Mucosa of descending colon (tissue), 3 donors: ENCODE data around the gene OS9. TPM values are rescaled to one million over a fixed set of nuclear protein-coding genes. Genes with fewer than 3 reads are reported as not detected.
A peak's percentile ranks its signal among the peaks of the same experiment; 100 is the strongest.

Source experiments
- ATAC-seq: fragments of 200-7000 bp; cut with Tn5 transposase; one replicate; pipeline ENCODE4 v1.9.1; 2020; ENCODE audit warnings: mild to moderate bottlenecking, moderate library complexity
- DNase-seq, 3 donors: peaks; one replicate each; pipeline ENCODE4 v3.0.0-alpha.2; 2020
- H3K36me3 ChIP-seq: fragments of 200-600 bp; one replicate; pipeline ENCODE4 v1.8.0; 2021; ENCODE audit warnings: low read depth, mild to moderate bottlenecking
- H3K4me1 ChIP-seq: fragments of 200-600 bp; one replicate; pipeline ENCODE4 v1.8.0; 2021; ENCODE audit warnings: low read depth, mild to moderate bottlenecking
- H3K4me3 ChIP-seq: fragments of 200-600 bp; one replicate; pipeline ENCODE4 v1.8.0; 2021; ENCODE audit warnings: mild to moderate bottlenecking
- H3K9me3 ChIP-seq: fragments of 200-600 bp; one replicate; pipeline ENCODE4 v1.8.0; 2021; ENCODE audit warnings: mild to moderate bottlenecking
- CTCF ChIP-seq: fragments of 200-600 bp; IDR thresholded peaks from one replicate; pipeline ENCODE4 v1.8.0; 2022; ENCODE audit warnings: antibody characterized with exemption, mild to moderate bottlenecking
- intact Hi-C, 2 donors: fragments of 100-400 bp; cut with DNase I in 1 of 2; cut with micrococcal nuclease in 1 of 2; formaldehyde crosslinking; loops; one replicate each; pipeline versions ENCODE4 v1.11.0 to v1.11.1; 2022; cut with DNase I, micrococcal nuclease
- total RNA-seq, 3 donors: library from RNA; stranded (reverse); fragmentation: NEBNext Ultra II Directional in 2 of 3; extraction: Animal tissue kit (Norgen Biotek cat#: 25700) in 2 of 3; gene quantifications; one replicate each; pipeline versions ENCODE4 v1.2.1 to v1.2.4, GENCODE V29; 2021 to 2023
- donor health status: DM: no; HTN: no; CAD: no; lungs with moderate emphysema.
- donor health status: DM: no; HTN: no; CAD: no.
- donor health status: DM: no; HTN: yes; CAD: no.

Gene OS9
- total RNA-seq, 3 donors from 2014 or later: 230 to 282 (median 282) TPM

GRCh38 chr12:57754411-57755193 lies 60.7 kb downstream of the OS9 start, which contains the start of gene MARCHF9:
MARCHF9 (plus strand) TSS chr12:57755103; CDS start chr12:57755529, 426 bp downstream.
- Histone ChIP-seq H3K9me3 (no peaks in the 10 kb centered on the region), H3K4me1 (peaks cover 42% of the 10 kb centered on the region), H3K36me3 (no peaks in the 10 kb centered on the region), H3K4me3 (peak within 1 kb of the TSS; percentile 50)
- TF ChIP-seq CTCF: no peak
- DNase-seq (peak; percentile 90 to 93 (median 92)), ATAC-seq (peak; percentile 66)
- intact Hi-C loops: no loop called here

- Histone ChIP-seq H3K4me3 (peak overlapping the region; percentile 50), H3K36me3 (no peaks in the 10 kb centered on the region), H3K9me3 (no peaks in the 10 kb centered on the region), H3K4me1 (peaks cover 42% of the 10 kb centered on the region)
- no peak for TF ChIP-seq CTCF
- DNase-seq (no peak), ATAC-seq (no peak)
- intact Hi-C loops: no loop called here
Measured at GRCh38 chr12:57755194-57755453, 61.2 kb downstream of the OS9 start.

- Histone ChIP-seq H3K9me3 (no peaks in the 10 kb centered on the region), H3K36me3 (no peaks in the 10 kb centered on the region), H3K4me1 (peaks cover 42% of the 10 kb centered on the region), H3K4me3 (peak overlapping the region; percentile 50)
- peak; percentile 14 for ATAC-seq
- peak; percentile 61 to 82 (median 79) for DNase-seq
- TF ChIP-seq CTCF: no peak
- intact Hi-C loops: no loop called here
Measured at GRCh38 chr12:57755454-57756372, 61.8 kb downstream of the OS9 start.

GRCh38 chr12:57756406-57757341 lies 62.7 kb downstream of the OS9 start:
- TF ChIP-seq CTCF: peak; percentile 66
- H3K4me1 ChIP-seq: peaks cover 35% of the 10 kb centered on the region
- ATAC-seq (peak; percentile 21), DNase-seq (peak; percentile 67 to 81 (median 73))
- no peaks in the 10 kb centered on the region for H3K36me3 ChIP-seq
- no peak overlapping the region for H3K4me3 ChIP-seq
- no peaks in the 10 kb centered on the region for H3K9me3 ChIP-seq
- intact Hi-C loops: no loop called here

- no peak for ATAC-seq
- TF ChIP-seq CTCF: no peak
- intact Hi-C loops: no loop called here
- no peaks in the 10 kb centered on the region for H3K36me3 ChIP-seq
- H3K4me1 ChIP-seq: peaks cover 31% of the 10 kb centered on the region
- no peak overlapping the region for H3K4me3 ChIP-seq
- no peaks in the 10 kb centered on the region for H3K9me3 ChIP-seq
- no peak for DNase-seq
Measured at GRCh38 chr12:57757771-57758170, 63.8 kb downstream of the OS9 start.
